OCI-LY7 (cell line): ENCODE data around the gene TTC32. TPM values are rescaled to one million over a fixed set of nuclear protein-coding genes. Genes with fewer than 3 reads are reported as not detected.

Experiments used
- BruUV-seq: library from RNA; stranded (reverse); fragments of 400-500 nt; replicated peaks from 2 replicates; lab custom pipeline; 2021; lab: Mats Ljungman, UMichigan
- CTCF ChIA-PET: fragments of 300-600 bp; sonication (Branson Sonifier 250); formaldehyde crosslinking; loops from one replicate; lab custom pipeline; 2022; ENCODE audit warnings: antibody characterized with exemption; ENCODE audit not compliant: unreplicated experiment; lab: Charles Lee
- POLR2A ChIA-PET: fragments of 300-600 bp; sonication (Branson Sonifier 250); formaldehyde crosslinking; loops from one replicate; lab custom pipeline; 2022; ENCODE audit warnings: antibody characterized with exemption; lab: Charles Lee
- DNase-seq: peaks from one replicate; pipeline ENCODE4 v3.0.0-alpha.2; 2015; ENCODE audit warnings: low spot score
- H2AFZ ChIP-seq: fragments of 200-600 bp; sonication (generic), shearing (Covaris generic); 2 replicates; pipeline ENCODE4 v1.6.1; 2014; ENCODE audit warnings: mild to moderate bottlenecking, antibody characterized with exemption, low read length, moderate library complexity
- H3K27ac ChIP-seq: fragments of 200-600 bp; sonication (generic); 2 replicates; pipeline ENCODE4 v1.5.1; 2014; ENCODE audit warnings: mixed run types, low read depth, mild to moderate bottlenecking, moderate library complexity, low read length, inconsistent platforms; ENCODE audit not compliant: poor library complexity, severe bottlenecking
- H3K36me3 ChIP-seq: fragments of 200-600 bp; sonication (generic); 2 replicates; pipeline ENCODE4 v1.6.1; 2014; ENCODE audit warnings: mild to moderate bottlenecking, antibody characterized with exemption, low read length, moderate library complexity, mixed read lengths; ENCODE audit not compliant: insufficient read depth
- H3K4me1 ChIP-seq: fragments of 200-600 bp; sonication (generic); 2 replicates; pipeline ENCODE4 v1.5.1; 2014; ENCODE audit warnings: mild to moderate bottlenecking, low read length; ENCODE audit not compliant: insufficient read depth, poor library complexity, severe bottlenecking
- H3K4me2 ChIP-seq: fragments of 200-600 bp; sonication (generic); 2 replicates; pipeline ENCODE4 v1.6.1; 2014; ENCODE audit warnings: mild to moderate bottlenecking, low read length
- H3K4me3 ChIP-seq: fragments of 200-600 bp; sonication (generic); 2 replicates; pipeline ENCODE4 v1.5.1; 2014; ENCODE audit warnings: mild to moderate bottlenecking, low read depth, low read length; ENCODE audit not compliant: poor library complexity, severe bottlenecking
- H3K79me2 ChIP-seq: fragments of 200-600 bp; sonication (generic); 2 replicates; pipeline ENCODE4 v1.6.1; 2016; ENCODE audit warnings: low read depth, mild to moderate bottlenecking, low read length, moderate library complexity, mixed read lengths; ENCODE audit not compliant: insufficient read depth
- H3K9me2 ChIP-seq: fragments of 200-600 bp; sonication (generic); 2 replicates; pipeline ENCODE4 v1.6.1; 2016; ENCODE audit warnings: mild to moderate bottlenecking, low read length, mixed read lengths; ENCODE audit not compliant: insufficient read depth
- H3K9me3 ChIP-seq: fragments of 200-600 bp; sonication (generic); 2 replicates; pipeline ENCODE4 v1.6.1; 2014; ENCODE audit warnings: mild to moderate bottlenecking, mixed run types, low read length, mixed read lengths
- H4K20me1 ChIP-seq: fragments of 200-600 bp; sonication (generic); 2 replicates; pipeline ENCODE4 v1.6.1; 2014; ENCODE audit warnings: mild to moderate bottlenecking, antibody characterized with exemption, low read length, moderate library complexity, mixed read lengths; ENCODE audit not compliant: insufficient read depth
- CTCF ChIP-seq: fragments of 200-600 bp; sonication (generic); conservative IDR thresholded peaks from 2 replicates; pipeline ENCODE4 v1.5.1; 2014; ENCODE audit warnings: mild to moderate bottlenecking, antibody characterized with exemption, low read length, moderate library complexity, mixed read lengths
- EZH2phosphoT487 ChIP-seq: fragments of 200-600 bp; sonication (generic); IDR thresholded peaks from 2 replicates; pipeline ENCODE4 v1.6.1; 2018; ENCODE audit warnings: low read depth, borderline replicate concordance, mild to moderate bottlenecking, mixed run types, antibody characterized with exemption, low read length, moderate library complexity, mixed read lengths
- intact Hi-C: fragments of 100-400 bp; cut with micrococcal nuclease; formaldehyde crosslinking; loops from one replicate; pipeline ENCODE4 v1.10.0; 2022; ENCODE audit not compliant: unreplicated experiment
- total RNA-seq, 2 experiments: library from RNA; depleted of rRNA in 1 of 2; stranded (reverse); fragments of >200 nt in 1 of 2; shearing (Covaris generic) in 1 of 2; gene quantifications; 2 replicates each; pipeline ENCODE4 v1.2.3, GENCODE V29; 2014 to 2022

TTC32 gene
- total RNA-seq, 2 experiments from 2014 or later, result 21.1 to 26.3 TPM

GRCh38 chr2:19895535-19895934 is 6.2 kb downstream of the TTC32 start:
- intact Hi-C loops, result loop anchor here (10.0 kb wide), 1 partner anchor 929 kb away; the partner anchor contains the start of gene LDAH
- TF ChIP-seq CTCF (no peak), EZH2phosphoT487 (no peak)
- Histone ChIP-seq H3K4me1 (peaks cover 25% of the 10 kb centered on the region), H4K20me1 (0 out of 2 replicates have a peak, but pooled peaks cover 8% of the 10 kb centered on the region), H3K79me2 (peaks cover 48% of the 10 kb centered on the region), H3K4me2 (no peak overlapping the region), H2AFZ (no peak overlapping the region), H3K4me3 (no peak overlapping the region), H3K9me3 (no peaks in the 10 kb centered on the region), H3K36me3 (peaks cover 5% of the 10 kb centered on the region; the same call in 1 of the 2 replicates), H3K27ac (no peak overlapping the region), H3K9me2 (no peaks in the 10 kb centered on the region)
- BruUV-seq, result no TSS peak
- DNase-seq, result no peak
- ChIA-PET CTCF (no interaction called here), POLR2A (interaction anchor here (0.7 kb wide), 1 partner anchor 1547 kb away, joined by 3 read pairs; no protein-coding TSS in a partner anchor)

GRCh38 chr2:19894134-19894792 is 7.5 kb downstream of the TTC32 start:
- Histone ChIP-seq H3K4me3 (no peak overlapping the region), H2AFZ (no peak overlapping the region), H3K36me3 (peaks cover 5% of the 10 kb centered on the region; the same call in 1 of the 2 replicates), H3K4me1 (peaks cover 20% of the 10 kb centered on the region), H3K9me3 (no peaks in the 10 kb centered on the region), H3K9me2 (no peaks in the 10 kb centered on the region), H3K79me2 (peaks cover 35% of the 10 kb centered on the region; the same call in 1 of the 2 replicates), H4K20me1 (0 out of 2 replicates have a peak, but pooled peaks cover 8% of the 10 kb centered on the region), H3K4me2 (no peak overlapping the region), H3K27ac (no peak overlapping the region)
- BruUV-seq, result no TSS peak
- intact Hi-C loops, result loop anchor here (10.0 kb wide), 1 partner anchor 931 kb away; the partner anchor contains the start of gene LDAH
- no peak for DNase-seq
- TF ChIP-seq CTCF (no peak), EZH2phosphoT487 (no peak)
- POLR2A ChIA-PET, result no interaction called here
- CTCF ChIA-PET, result no interaction called here
